Superior temporal gyrus (tissue), 1 donor: ENCODE measurements around the gene IMP4.

Experiments
- DNase-seq: peaks from one replicate; pipeline ENCODE4 v3.0.0-alpha.2; 2016; ENCODE audit errors: extremely low spot score

IMP4 gene

GRCh38 chr2:130377491-130377890, 34.8 kb downstream of the IMP4 start:
- DNase-seq: no peak

DNA sequence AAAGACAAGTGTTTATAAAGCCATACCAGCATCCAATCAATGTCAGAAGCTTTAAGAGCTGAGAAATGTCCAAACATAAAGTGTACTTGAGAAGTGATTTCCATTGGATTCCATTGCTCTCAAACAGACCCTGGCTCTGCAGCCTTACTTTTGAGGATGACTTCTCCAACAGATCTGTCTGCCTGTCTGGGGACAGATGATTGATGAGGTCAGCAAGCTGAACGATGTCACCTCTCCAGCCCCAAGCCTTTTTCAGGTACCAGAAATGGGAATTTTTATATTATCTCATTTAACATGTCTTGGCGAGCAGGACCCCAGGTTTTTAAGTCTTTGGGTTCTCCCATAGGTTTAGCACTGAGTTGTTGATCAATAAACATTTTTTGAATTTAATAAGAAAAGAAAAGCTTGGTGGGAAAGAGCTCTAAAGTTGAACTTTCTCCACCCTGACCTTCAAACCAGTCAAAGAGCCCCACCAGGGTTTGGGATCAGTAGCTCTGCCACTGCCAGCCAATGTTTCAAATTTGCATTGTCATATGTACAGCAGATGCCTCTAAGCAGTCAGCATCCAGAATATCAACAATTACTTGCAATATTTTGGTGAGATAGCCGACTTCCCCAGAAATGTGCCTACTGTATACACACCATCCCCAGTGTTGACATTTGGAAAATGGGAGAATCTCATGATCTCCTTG, 35.7 kb downstream of the IMP4 start:
- no peak for DNase-seq

- no peak for DNase-seq
These were observed 36.2 kb downstream of the IMP4 start for GRCh38 chr2:130378898-130379214.

DNA sequence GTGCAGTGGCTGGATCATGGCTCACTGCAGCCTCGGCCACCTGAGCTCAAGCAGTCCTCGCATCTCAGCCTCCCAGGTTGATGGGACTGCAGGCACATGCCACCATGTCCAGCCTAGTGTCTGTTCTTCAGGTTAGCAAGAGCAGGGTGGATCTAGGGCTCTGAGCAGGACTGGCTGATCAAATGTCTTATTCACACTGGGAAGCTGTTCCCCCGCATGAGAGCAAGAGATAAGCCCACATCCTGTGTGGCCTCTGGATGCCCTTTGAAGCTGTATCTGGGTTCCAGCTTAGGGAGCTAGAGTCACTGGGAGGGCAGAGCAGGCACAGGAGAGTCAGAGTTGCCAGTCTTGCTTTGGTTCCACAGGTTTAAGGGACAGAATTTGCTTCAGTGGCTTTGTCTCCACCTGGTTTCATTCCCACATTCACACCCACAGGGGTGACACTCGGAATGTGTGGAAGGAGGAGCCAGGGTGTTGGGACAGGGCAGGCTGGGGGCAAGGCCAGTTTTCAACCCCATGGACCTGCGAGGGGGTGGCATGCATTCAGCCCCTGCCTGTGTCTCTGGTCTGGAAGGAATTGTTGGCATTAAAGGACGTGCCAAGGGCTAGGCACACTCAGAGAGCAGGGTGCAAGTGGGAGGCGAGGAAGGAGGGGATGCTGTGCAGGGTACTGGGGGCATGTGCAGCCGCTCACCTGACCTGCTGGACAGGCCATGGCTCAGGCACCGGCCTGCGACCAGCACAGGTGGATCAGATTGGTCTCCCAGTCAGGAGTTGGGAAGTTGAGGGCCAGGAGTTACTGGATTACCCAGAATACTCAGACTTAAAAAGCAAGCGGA, 37.6 kb downstream of the IMP4 start:
- no peak for DNase-seq

DNA sequence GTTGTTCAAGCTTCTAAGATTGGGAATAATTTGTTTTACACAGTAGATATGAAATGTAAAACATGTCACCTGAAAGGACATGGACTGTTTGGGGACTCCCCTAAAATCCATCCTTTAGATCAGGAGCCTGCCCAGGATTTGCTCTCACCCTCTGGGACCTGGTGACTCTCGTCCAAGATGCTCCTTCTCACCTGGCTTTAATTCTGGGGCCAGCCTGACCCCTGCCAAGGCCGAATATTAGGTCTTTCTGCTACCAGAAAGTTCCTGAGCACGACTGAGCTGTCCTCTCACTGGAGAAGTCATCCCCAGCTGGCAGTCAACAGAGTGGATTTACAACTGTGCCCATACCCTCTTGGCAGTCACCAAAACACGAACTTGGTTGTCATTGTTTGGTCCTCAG, 38.4 kb downstream of the IMP4 start:
- no peak for DNase-seq

DNA sequence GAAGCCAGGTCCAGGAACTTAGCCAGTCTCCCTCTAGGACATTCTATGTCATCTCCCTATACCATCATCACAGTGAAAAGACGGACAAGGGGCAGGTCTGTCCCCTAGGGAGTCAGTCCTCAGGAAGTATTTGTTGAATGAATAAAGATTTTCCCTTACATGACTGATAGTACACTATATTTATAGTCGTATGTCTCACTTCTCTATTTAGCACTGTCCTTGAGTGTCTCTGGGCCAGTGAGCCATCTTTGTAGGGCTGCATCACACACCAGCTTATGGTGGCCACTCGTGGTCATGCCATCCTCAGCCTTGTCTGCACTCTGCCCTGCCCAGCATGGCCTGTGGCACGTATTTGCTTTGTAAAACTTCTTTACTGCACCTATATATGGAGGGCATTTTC, 38.9 kb downstream of the IMP4 start:
- DNase-seq: no peak

DNA sequence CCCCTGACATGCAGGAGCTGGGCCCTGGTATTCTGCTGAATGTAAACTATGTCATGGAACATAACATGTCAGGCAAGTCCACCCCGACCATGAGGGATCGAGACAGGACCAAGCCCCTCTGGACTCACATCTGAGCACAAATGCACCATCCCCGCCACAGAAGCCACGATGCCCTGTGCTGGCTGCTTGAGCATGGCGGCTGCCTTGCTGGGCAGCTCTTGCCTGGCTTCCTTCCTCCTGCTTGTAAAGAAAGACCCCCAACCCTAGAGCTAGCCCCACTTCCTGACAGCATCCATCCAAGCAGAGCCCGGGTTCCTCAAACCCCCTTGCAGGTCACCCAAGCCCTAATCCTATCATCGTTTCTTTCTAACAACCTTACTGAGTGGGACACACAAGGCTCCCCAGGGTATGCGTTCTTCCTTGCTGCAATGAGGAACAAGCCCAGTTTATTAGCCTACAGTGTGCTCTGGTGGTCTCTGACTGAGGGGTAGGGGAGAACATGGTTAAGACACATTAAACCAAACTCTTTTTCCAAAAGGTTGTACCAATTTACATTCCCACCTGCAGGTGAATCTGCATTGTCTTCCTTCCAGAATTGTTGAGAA, 39.7 kb downstream of the IMP4 start:
- DNase-seq: no peak

DNA sequence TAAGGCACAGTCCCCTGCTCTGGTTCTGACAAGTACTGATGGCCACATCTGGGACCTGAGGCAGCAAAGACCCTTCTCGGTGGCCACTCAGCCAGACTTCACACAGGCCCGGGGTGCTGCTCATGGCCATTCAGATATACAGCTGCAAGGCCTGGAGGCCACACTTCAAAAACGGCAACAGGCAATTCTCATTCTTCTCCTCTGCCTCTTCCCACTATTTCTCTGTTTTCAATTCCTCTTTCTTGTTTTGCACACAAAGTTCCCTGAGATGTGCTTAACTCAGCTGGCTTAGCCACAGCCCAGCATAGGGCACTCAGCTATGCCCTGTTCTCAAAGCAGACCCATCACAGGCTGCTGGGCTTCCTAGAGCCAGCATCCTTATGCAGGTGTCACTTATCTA, 43.0 kb downstream of the IMP4 start:
- no peak for DNase-seq

GRCh38 chr2:130387071-130387400, 44.3 kb downstream of the IMP4 start:
- no peak for DNase-seq

GRCh38 chr2:130387804-130388203, 45.1 kb downstream of the IMP4 start:
- no peak for DNase-seq

DNA sequence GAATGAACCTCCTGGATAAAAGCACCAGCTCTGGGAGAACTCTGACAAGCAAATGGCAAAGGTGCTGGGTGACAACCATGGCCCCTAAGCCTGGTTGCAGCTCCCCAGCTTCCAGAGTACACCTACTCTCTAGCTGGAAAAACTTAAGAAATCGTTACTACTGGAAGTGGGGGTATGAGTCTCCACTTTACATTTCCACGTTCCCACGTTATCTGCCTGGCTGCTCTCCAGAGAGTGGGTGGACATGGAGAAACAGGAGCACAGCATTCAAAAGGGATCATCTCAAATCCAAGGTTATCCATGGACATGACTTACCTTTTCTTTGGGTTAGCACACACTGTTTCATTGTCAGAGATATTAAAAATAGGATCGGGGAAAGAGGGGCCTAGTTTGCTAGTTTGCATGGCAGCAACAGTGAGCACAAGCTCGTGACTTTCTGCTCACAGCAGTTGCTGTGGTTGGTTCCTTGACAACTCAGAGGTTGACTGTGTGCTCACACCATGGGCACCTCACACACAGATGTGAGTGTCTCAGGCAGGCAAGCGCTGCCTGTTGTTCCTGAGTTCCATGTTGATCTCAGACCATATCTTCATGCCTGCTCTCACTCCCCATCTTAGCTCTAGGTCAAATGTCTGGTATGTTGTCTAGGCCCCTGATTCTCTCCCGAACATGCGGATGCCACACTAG, 45.7 kb downstream of the IMP4 start:
- DNase-seq: peak; percentile 10

DNA sequence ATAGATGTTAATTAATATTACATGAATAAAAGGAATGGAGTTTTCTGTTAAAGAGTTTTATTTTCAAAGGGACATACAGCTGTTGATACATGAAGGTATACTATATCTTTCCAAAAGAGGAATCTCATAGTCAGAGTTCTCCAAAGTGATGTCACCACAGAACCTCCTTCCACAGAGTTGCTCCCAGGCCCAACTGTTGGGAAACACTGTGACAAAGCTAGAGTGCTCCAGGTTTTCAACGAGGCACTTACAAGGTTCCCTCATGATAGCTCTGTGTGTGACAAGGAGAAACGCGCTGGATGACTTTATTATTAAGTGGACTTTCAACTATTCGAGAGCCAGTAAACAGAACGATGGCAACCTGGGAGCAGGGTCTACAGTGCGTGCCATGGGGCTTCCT, 46.7 kb downstream of the IMP4 start:
- no peak for DNase-seq

- no peak for DNase-seq
These were observed 47.1 kb downstream of the IMP4 start for GRCh38 chr2:130389783-130390182.

- DNase-seq: peak; percentile 22
These were observed 47.9 kb downstream of the IMP4 start for GRCh38 chr2:130390460-130391057.

GRCh38 chr2:130391058-130391871, 48.6 kb downstream of the IMP4 start:
- DNase-seq: peak; percentile 56

DNA sequence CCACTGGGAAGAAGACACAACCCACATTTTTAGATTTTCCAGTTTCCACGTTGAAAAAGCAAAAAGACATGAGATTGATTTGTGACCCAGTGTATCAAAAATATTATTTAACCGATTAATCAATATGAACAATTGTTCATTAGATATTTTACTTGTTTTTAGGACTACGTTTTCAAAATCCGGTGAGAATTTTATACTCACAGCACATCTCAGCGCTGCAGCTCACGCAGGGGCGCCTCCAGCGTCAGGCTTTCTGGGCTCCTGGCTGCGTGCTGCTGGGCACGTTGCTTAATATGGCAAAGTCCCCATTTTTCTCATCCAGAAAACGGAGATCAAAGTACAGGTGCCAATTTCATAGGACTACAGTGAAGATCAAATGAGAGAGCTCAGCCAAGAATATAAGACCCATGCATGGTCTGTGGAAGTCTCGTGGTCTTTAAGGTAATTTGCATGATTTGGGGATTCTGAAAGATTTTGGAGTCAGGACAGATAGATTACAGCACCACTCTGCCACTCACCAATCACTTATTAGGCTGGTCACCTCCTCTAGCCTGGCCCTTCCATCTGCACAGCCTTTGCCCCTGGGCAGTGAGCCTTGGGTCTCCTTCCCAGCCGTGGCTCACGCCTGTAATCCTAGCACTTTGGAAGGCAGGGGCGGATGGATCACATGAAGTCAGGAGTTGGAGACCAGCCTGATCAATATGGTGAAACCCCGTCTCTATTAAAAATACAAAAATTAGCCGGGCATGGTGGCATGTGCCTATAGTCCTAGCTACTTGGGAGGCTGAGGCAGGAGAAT, 49.4 kb downstream of the IMP4 start:
- peak; percentile 85 for DNase-seq

DNA sequence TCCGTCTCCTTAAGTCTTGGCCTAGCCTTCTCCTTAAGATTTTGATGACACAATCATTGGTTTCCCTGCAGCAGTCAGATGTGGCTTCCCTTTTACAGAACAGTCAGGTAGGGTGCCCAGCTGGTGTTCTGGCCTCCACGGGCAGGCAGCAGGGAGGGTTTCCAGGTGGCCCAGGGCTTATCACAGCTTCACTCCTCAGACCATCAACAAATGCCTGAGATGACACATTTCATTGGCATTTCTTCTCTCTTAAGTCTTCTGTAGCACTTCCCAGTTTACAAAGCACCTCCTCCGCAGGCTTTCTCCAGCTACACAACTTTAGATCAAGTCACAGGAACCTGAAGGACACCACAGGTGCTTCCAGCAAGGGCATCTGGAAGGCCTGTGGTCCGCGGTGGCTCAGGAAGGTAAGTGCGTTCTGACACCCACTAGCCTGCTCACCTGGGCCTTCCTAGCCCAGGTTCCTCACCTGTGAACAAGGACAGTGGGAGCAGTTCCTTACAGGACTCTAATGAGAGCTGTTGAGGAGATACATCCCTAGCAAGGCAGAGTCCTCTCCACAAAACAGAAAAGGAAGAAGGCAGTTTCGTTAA, 50.7 kb downstream of the IMP4 start:
- DNase-seq: no peak
